Muscle layer of colon (tissue), 2 donors: ENCODE measurements around the gene MAP7D1.

Source experiments
- H3K27ac ChIP-seq: one replicate; pipeline ENCODE4 v1.7.0; 2013; ENCODE audit warnings: low read depth, mild to moderate bottlenecking, low read length, moderate library complexity
- H3K27me3 ChIP-seq, 2 donors: one replicate each; pipeline ENCODE4 v1.7.0; 2013; ENCODE audit warnings: low read length in 2 of 2, mild to moderate bottlenecking in 2 of 2; ENCODE audit not compliant: insufficient read depth in 2 of 2, control insufficient read depth in 1 of 2
- H3K36me3 ChIP-seq: one replicate; pipeline ENCODE4 v1.7.0; 2013; ENCODE audit warnings: mild to moderate bottlenecking, low read length; ENCODE audit not compliant: insufficient read depth
- H3K4me1 ChIP-seq: one replicate; pipeline ENCODE4 v1.7.0; 2013; ENCODE audit warnings: mild to moderate bottlenecking, low read length; ENCODE audit not compliant: insufficient read depth
- H3K4me3 ChIP-seq, 2 donors: one replicate each; pipeline ENCODE4 v1.7.0; 2013; ENCODE audit warnings: low read length in 2 of 2, low read depth in 1 of 2, mild to moderate bottlenecking in 1 of 2, moderate library complexity in 1 of 2
- H3K9ac ChIP-seq: one replicate; pipeline ENCODE4 v1.7.0; 2013; ENCODE audit warnings: low read length
- H3K9me3 ChIP-seq: one replicate; pipeline ENCODE4 v1.7.0; 2013; ENCODE audit warnings: mild to moderate bottlenecking, low read length
- donor health status: abdominal sarcoma.
- donor health status: Adenocarcinoma of cecum.

The MAP7D1 gene

GRCh38 chr1:36199934-36200741 is 44.2 kb downstream of the MAP7D1 start:
- Histone ChIP-seq H3K9ac (no peak overlapping the region), H3K4me1 (peaks cover 14% of the 10 kb centered on the region), H3K4me3 (no peak overlapping the region), H3K27me3 (no peaks in the 10 kb centered on the region), H3K27ac (no peak overlapping the region), H3K9me3 (no peaks in the 10 kb centered on the region), H3K36me3 (no peaks in the 10 kb centered on the region)

GRCh38 chr1:36203027-36203553 is 47.1 kb downstream of the MAP7D1 start:
- Histone ChIP-seq H3K9me3 (no peaks in the 10 kb centered on the region), H3K4me3 (no peak overlapping the region), H3K4me1 (peaks cover 26% of the 10 kb centered on the region), H3K27me3 (no peaks in the 10 kb centered on the region), H3K27ac (no peak overlapping the region), H3K36me3 (no peaks in the 10 kb centered on the region), H3K9ac (no peak overlapping the region)

- Histone ChIP-seq H3K9ac (no peak overlapping the region), H3K4me1 (peaks cover 26% of the 10 kb centered on the region), H3K27ac (no peak overlapping the region)
Observed at GRCh38 chr1:36203554-36204346, 47.8 kb downstream of the MAP7D1 start.

GRCh38 chr1:36204347-36204909 is 48.5 kb downstream of the MAP7D1 start:
- peaks cover 26% of the 10 kb centered on the region for H3K4me1 ChIP-seq
- no peaks in the 10 kb centered on the region for H3K9me3 ChIP-seq
- no peak overlapping the region for H3K27ac ChIP-seq
- H3K4me3 ChIP-seq, result no peak overlapping the region
- no peak overlapping the region for H3K9ac ChIP-seq
- no peaks in the 10 kb centered on the region for H3K27me3 ChIP-seq
- no peaks in the 10 kb centered on the region for H3K36me3 ChIP-seq

More at GRCh38 chr1:36203554-36204346, 47.8 kb downstream of the MAP7D1 start:
- Histone ChIP-seq H3K9me3 (no peaks in the 10 kb centered on the region), H3K27me3 (no peaks in the 10 kb centered on the region), H3K4me3 (no peak overlapping the region), H3K36me3 (no peaks in the 10 kb centered on the region)

- Histone ChIP-seq H3K9ac (no peak overlapping the region), H3K4me1 (peaks cover 23% of the 10 kb centered on the region), H3K4me3 (no peak overlapping the region), H3K36me3 (no peaks in the 10 kb centered on the region), H3K27me3 (no peaks in the 10 kb centered on the region), H3K9me3 (no peaks in the 10 kb centered on the region), H3K27ac (no peak overlapping the region)
Observed at GRCh38 chr1:36206323-36206858, 50.4 kb downstream of the MAP7D1 start.

GRCh38 chr1:36207339-36207738 is 51.4 kb downstream of the MAP7D1 start:
- Histone ChIP-seq H3K9ac (no peak overlapping the region), H3K4me1 (peaks cover 23% of the 10 kb centered on the region), H3K27ac (no peak overlapping the region), H3K27me3 (no peaks in the 10 kb centered on the region), H3K9me3 (no peaks in the 10 kb centered on the region), H3K4me3 (no peak overlapping the region), H3K36me3 (no peaks in the 10 kb centered on the region)

GRCh38 chr1:36208978-36209703 is 53.2 kb downstream of the MAP7D1 start:
- Histone ChIP-seq H3K9ac (no peak overlapping the region), H3K27ac (no peak overlapping the region), H3K4me1 (peaks cover 15% of the 10 kb centered on the region), H3K9me3 (no peaks in the 10 kb centered on the region), H3K27me3 (no peaks in the 10 kb centered on the region), H3K4me3 (no peak overlapping the region), H3K36me3 (no peaks in the 10 kb centered on the region)

- no peak overlapping the region for H3K9ac ChIP-seq
- H3K27ac ChIP-seq, result no peak overlapping the region
- no peaks in the 10 kb centered on the region for H3K36me3 ChIP-seq
- H3K9me3 ChIP-seq, result no peaks in the 10 kb centered on the region
- H3K4me1 ChIP-seq, result peaks cover 12% of the 10 kb centered on the region
- no peak overlapping the region for H3K4me3 ChIP-seq
- H3K27me3 ChIP-seq, result no peaks in the 10 kb centered on the region
Observed at GRCh38 chr1:36211307-36211706, 55.3 kb downstream of the MAP7D1 start.

- Histone ChIP-seq H3K9me3 (no peaks in the 10 kb centered on the region), H3K27ac (no peak overlapping the region), H3K36me3 (no peaks in the 10 kb centered on the region), H3K9ac (no peak overlapping the region), H3K27me3 (no peaks in the 10 kb centered on the region), H3K4me3 (no peak overlapping the region), H3K4me1 (peaks cover 12% of the 10 kb centered on the region)
Observed at GRCh38 chr1:36211841-36212240, 55.9 kb downstream of the MAP7D1 start.

GRCh38 chr1:36212782-36213181 is 56.8 kb downstream of the MAP7D1 start:
- Histone ChIP-seq H3K4me3 (no peak overlapping the region), H3K36me3 (no peaks in the 10 kb centered on the region), H3K4me1 (peaks cover 3% of the 10 kb centered on the region)

More at GRCh38 chr1:36212782-36213181, 56.8 kb downstream of the MAP7D1 start:
- Histone ChIP-seq H3K9ac (no peak overlapping the region), H3K9me3 (no peaks in the 10 kb centered on the region), H3K27me3 (no peaks in the 10 kb centered on the region), H3K27ac (no peak overlapping the region)
